ENCODE measurements around the gene P3H3. TPM values are rescaled to one million over a fixed set of nuclear protein-coding genes. Genes with fewer than 3 reads are reported as not detected.

The P3H3 gene
- total RNA-seq, 1 donor: 53.9 TPM

- no peak for TF ChIP-seq CTCF (IDR thresholded peaks at IDR 0.05; ENCODE audit: insufficient read depth, low read length)
- DNase-seq (ENCODE audit: low read depth): no peak
- H3K4me3 ChIP-seq (ENCODE audit: low read depth, low read length): no peak overlapping the region
Measured at GRCh38 chr12:6842075-6842474, 13.9 kb downstream of the P3H3 start.

- no peak for TF ChIP-seq CTCF (IDR thresholded peaks at IDR 0.05; ENCODE audit: insufficient read depth, low read length)
- no peak overlapping the region for H3K4me3 ChIP-seq (ENCODE audit: low read depth, low read length)
- DNase-seq (ENCODE audit: low read depth): no peak
Measured at GRCh38 chr12:6843118-6843902, 15.1 kb downstream of the P3H3 start.

- H3K4me3 ChIP-seq (ENCODE audit: low read depth, low read length): no peak overlapping the region
- no peak for DNase-seq (ENCODE audit: low read depth)
- no peak for TF ChIP-seq CTCF (IDR thresholded peaks at IDR 0.05; ENCODE audit: insufficient read depth, low read length)
Measured at GRCh38 chr12:6845395-6845794, 17.2 kb downstream of the P3H3 start.

- no peak for TF ChIP-seq CTCF (IDR thresholded peaks at IDR 0.05; ENCODE audit: insufficient read depth, low read length)
- no peak for DNase-seq (ENCODE audit: low read depth)
- no peak overlapping the region for H3K4me3 ChIP-seq (ENCODE audit: low read depth, low read length)
Measured at GRCh38 chr12:6846316-6846869, 18.2 kb downstream of the P3H3 start.

- no peak overlapping the region for H3K4me3 ChIP-seq (ENCODE audit: low read depth, low read length)
- no peak for TF ChIP-seq CTCF (IDR thresholded peaks at IDR 0.05; ENCODE audit: insufficient read depth, low read length)
- no peak for DNase-seq (ENCODE audit: low read depth)
Measured at GRCh38 chr12:6847676-6848075, 19.5 kb downstream of the P3H3 start.

- TF ChIP-seq CTCF (IDR thresholded peaks at IDR 0.05; ENCODE audit: insufficient read depth, low read length): no peak
Measured at GRCh38 chr12:6849427-6849826, 21.2 kb downstream of the P3H3 start.

More at GRCh38 chr12:6849427-6849826, 21.2 kb downstream of the P3H3 start:
- DNase-seq (ENCODE audit: low read depth): no peak
- no peak overlapping the region for H3K4me3 ChIP-seq (ENCODE audit: low read depth, low read length)
